B cell (primary cell): ENCODE measurements around the gene SMLR1.

Source experiments
- CTCF ChIP-seq: fragments of 200-600 bp; IDR thresholded peaks from one replicate; pipeline ENCODE4 v1.8.0; 2022; ENCODE audit warnings: antibody characterized with exemption, mild to moderate bottlenecking
- EZH2 ChIP-seq: IDR thresholded peaks from 2 replicates; pipeline ENCODE4 v1.6.1; 2012; ENCODE audit warnings: borderline replicate concordance, low read depth, mild to moderate bottlenecking, moderate library complexity, low read length; ENCODE audit not compliant: insufficient read depth, poor library complexity, severe bottlenecking

DNA sequence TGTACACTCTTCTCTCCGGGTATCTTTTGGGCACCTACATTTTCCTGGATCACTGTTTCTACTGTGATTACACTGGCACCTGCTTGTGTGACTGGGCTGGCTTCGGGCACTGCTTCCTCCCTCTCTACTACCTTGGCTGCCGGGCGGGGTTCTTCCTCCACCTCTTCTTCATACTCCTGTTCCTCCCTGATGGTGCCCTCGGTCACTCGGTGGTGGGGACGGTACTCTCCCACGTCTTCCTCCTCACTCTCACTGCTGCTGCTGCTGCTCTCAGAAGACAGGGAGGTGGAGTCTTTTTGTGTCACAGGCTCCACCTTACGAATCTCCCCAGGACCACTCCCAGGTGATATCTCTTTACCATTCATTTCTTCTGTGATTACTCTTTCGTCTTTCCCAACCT is 42.5 kb downstream of the SMLR1 start:
- TF ChIP-seq CTCF (no peak), EZH2 (no peak)
